Measurements from ENCODE around the gene RAVER2. TPM values are rescaled to one million over a fixed set of nuclear protein-coding genes. Genes with fewer than 3 reads are reported as not detected.

RAVER2 gene
- total RNA-seq, 1 experiment from 2014 or later = 12.8 TPM

DNA sequence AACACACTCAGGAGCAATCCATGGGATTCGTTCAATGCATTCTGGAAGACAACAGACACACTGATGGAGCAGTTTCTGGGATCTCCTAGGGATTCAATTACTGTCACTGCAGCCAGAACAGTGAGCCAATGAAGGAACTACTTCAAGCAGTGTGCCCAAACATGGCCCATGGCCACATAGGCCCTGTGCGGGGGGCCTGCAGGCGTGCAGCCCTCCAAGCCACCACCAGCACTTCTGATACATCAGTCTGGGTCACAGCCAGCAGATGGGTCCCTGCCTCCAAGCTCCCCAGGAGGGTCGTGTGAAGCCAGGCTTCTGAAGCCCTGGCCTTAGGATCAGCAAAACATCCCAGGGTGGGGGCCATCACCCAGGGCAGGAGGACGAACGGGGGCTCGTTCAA lies 99.3 kb downstream of the RAVER2 start:
- Mint-ChIP-seq H3K27ac (ENCODE audit: unreplicated experiment) (no peak overlapping the region), H3K36me3 (ENCODE audit: insufficient read depth, unreplicated experiment) (peaks cover 27% of the 10 kb centered on the region), H3K9me3 (ENCODE audit: low read depth, unreplicated experiment) (no peaks in the 10 kb centered on the region), H3K4me1 (ENCODE audit: low read depth, unreplicated experiment) (no peaks in the 10 kb centered on the region), H3K27me3 (ENCODE audit: unreplicated experiment) (no peaks in the 10 kb centered on the region), H3K4me3 (ENCODE audit: low read depth, unreplicated experiment) (no peak overlapping the region)
- CTCF ChIA-PET = no interaction called here
- DNase-seq = no peak
- BruUV-seq (replicated peaks) = no TSS peak
- intact Hi-C loops (cut with micrococcal nuclease; ENCODE audit: unreplicated experiment) = no loop called here
- TF ChIP-seq, protein P1, sequence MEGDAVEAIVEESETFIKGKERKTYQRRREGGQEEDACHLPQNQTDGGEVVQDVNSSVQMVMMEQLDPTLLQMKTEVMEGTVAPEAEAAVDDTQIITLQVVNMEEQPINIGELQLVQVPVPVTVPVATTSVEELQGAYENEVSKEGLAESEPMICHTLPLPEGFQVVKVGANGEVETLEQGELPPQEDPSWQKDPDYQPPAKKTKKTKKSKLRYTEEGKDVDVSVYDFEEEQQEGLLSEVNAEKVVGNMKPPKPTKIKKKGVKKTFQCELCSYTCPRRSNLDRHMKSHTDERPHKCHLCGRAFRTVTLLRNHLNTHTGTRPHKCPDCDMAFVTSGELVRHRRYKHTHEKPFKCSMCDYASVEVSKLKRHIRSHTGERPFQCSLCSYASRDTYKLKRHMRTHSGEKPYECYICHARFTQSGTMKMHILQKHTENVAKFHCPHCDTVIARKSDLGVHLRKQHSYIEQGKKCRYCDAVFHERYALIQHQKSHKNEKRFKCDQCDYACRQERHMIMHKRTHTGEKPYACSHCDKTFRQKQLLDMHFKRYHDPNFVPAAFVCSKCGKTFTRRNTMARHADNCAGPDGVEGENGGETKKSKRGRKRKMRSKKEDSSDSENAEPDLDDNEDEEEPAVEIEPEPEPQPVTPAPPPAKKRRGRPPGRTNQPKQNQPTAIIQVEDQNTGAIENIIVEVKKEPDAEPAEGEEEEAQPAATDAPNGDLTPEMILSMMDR (IDR thresholded peaks at IDR 0.05; ENCODE audit: unreplicated experiment) = no peak

DNA sequence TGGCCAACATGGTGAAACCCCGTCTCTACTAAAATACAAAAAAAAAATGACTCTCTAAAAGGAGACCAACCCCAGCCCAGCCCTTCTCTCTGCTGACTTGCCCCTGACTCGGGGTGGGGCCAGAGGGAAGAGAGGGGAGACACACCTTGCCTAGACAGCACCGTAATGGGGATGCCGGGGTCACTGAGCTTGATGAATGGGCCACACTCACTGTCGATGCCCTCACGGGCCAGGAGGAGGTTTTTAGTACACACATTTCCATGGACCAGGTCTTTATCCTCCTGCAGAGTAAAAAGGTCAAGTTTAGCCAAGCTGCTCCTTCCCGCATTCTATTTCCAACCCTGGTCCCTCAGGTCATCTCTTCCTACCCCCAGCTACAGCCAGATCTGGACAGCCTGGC lies 99.7 kb downstream of the RAVER2 start:
- no peaks in the 10 kb centered on the region for H3K27me3 Mint-ChIP-seq (ENCODE audit: unreplicated experiment)
- no peak overlapping the region for H3K4me3 Mint-ChIP-seq (ENCODE audit: low read depth, unreplicated experiment)
- no peak for DNase-seq
- CTCF ChIA-PET = no interaction called here
- H3K27ac Mint-ChIP-seq (ENCODE audit: unreplicated experiment) = no peak overlapping the region
- H3K9me3 Mint-ChIP-seq (ENCODE audit: low read depth, unreplicated experiment) = no peaks in the 10 kb centered on the region
- peaks cover 31% of the 10 kb centered on the region for H3K36me3 Mint-ChIP-seq (ENCODE audit: insufficient read depth, unreplicated experiment)
- H3K4me1 Mint-ChIP-seq (ENCODE audit: low read depth, unreplicated experiment) = no peaks in the 10 kb centered on the region
- intact Hi-C loops (cut with micrococcal nuclease; ENCODE audit: unreplicated experiment) = no loop called here
- no TSS peak for BruUV-seq (replicated peaks)
- TF ChIP-seq, protein P1 (IDR thresholded peaks at IDR 0.05; ENCODE audit: unreplicated experiment) = no peak

DNA sequence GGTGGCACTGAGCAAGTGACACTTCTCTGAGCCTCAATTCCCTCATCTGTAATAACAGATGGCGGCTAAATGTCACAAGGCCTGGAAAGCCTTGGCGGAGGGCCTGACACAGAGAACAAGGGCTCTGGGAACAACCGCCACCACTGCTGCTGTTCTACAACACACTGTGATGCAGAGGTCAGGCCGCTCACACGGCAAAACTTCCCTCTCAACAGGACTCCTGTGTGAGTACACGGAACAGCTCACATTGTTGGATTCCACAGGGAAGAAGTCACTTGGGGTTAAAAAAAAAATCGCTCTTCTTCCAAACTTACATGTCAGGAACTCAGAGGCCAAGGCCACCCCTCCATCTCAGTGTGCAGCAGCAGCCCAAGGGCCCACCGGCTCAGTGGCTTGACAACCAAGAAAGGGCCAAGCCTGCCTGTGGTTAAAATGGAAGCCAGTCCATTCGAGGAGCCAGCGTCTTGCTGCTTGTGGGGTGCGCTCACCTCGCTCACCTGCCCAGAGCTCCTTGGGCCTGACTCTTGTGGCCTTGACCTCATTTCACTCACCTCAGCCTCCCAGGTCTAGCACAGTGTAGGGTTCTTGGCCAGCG lies 101.1 kb downstream of the RAVER2 start:
- CTCF ChIA-PET = no interaction called here
- no peak for DNase-seq
- BruUV-seq (replicated peaks) = no TSS peak
- Mint-ChIP-seq H3K4me1 (ENCODE audit: low read depth, unreplicated experiment) (no peaks in the 10 kb centered on the region), H3K27me3 (ENCODE audit: unreplicated experiment) (no peaks in the 10 kb centered on the region), H3K36me3 (ENCODE audit: insufficient read depth, unreplicated experiment) (peaks cover 39% of the 10 kb centered on the region), H3K27ac (ENCODE audit: unreplicated experiment) (peak overlapping the region; percentile 50), H3K9me3 (ENCODE audit: low read depth, unreplicated experiment) (no peaks in the 10 kb centered on the region), H3K4me3 (ENCODE audit: low read depth, unreplicated experiment) (no peak overlapping the region)
- intact Hi-C loops (cut with micrococcal nuclease; ENCODE audit: unreplicated experiment) = no loop called here
- TF ChIP-seq, protein P1 (IDR thresholded peaks at IDR 0.05; ENCODE audit: unreplicated experiment) = no peak

DNA sequence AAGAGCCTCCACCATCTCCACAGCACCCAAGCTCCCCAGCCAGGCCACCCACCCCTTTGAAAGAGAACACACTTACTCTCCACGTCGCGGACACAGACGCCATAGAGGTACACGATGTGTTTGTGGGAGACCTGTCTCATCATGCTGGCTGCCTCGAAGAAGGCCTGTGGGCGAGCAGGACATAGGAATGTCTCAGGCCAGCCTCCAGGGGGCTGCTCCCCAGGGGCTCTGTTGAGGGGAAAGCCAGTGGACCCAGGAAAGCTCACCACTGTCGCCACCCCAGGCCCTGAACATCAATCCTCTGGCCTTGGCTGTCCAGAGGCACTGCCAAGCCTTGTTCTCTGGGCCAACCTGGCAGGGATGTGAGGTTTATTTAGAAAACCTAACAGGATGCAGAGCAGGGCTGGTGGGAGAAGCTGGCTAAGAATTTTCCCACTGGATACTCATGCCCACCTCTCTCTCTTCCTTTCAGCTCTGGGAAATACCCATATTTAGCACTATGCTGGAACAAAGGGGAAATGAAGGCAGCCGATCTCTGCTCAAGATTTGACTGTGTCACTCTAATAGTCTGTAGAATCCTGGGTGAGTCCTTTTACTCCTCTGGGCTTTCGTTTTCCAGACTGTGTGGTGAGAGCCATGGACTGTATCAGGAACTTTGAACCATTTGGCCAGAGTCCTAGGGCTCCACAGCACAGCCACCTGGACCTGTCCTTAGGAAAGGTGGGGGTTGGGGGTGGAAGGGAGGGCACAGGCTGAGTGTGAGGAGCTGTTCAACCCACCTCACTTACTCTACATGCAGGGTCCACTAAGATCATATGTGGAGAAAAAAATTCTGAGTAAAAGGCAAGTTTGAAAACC lies 101.9 kb downstream of the RAVER2 start:
- H3K36me3 Mint-ChIP-seq (ENCODE audit: insufficient read depth, unreplicated experiment) = peaks cover 37% of the 10 kb centered on the region
- no peak for DNase-seq

More for the DNA sequence above, 101.9 kb downstream of the RAVER2 start:
- Mint-ChIP-seq H3K27me3 (ENCODE audit: unreplicated experiment) (no peaks in the 10 kb centered on the region), H3K9me3 (ENCODE audit: low read depth, unreplicated experiment) (no peaks in the 10 kb centered on the region), H3K4me3 (ENCODE audit: low read depth, unreplicated experiment) (no peak overlapping the region), H3K4me1 (ENCODE audit: low read depth, unreplicated experiment) (no peaks in the 10 kb centered on the region), H3K27ac (ENCODE audit: unreplicated experiment) (peak overlapping the region; percentile 50)
- intact Hi-C loops (cut with micrococcal nuclease; ENCODE audit: unreplicated experiment) = no loop called here
- no TSS peak for BruUV-seq (replicated peaks)
- CTCF ChIA-PET = no interaction called here
- TF ChIP-seq, protein P1 (IDR thresholded peaks at IDR 0.05; ENCODE audit: unreplicated experiment) = no peak

Data from Calu3 (cell line).